ENCODE measurements around the gene LPXN.
"Not testable (repeated sequence)": the region's sequence is repeated elsewhere in the genome, so short reads cannot be mapped to it uniquely, and the experiment has no call there.

Gene LPXN

DNA sequence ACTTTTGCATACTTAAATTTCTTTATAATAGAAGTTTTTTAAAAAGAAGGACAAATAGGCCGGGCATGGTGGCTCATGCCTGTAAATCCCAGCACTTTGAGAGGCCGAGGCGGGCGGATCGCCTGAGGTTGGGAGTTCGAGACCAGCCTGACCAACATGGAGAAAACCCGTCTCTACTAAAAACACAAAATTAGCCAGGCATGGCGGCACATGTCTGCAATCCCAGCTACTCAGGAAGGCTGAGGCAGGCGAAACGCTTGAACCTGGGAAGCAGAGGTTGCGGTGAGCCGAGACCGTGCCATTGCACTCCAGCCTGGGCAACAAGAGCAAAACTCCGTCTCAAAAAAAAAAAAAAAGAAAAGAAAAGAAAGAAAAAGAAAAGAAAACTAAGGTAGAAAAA lies 2.8 kb downstream of the LPXN start:
- 100% methylated on average over 11 of the region's 14 CpGs for WGBS
- not testable (repeated sequence) for H2BK12ac ChIP-seq (ENCODE audit: low read length in 2 of 2); H4K8ac ChIP-seq (ENCODE audit: low read length); H3K14ac ChIP-seq (ENCODE audit: low read length in 2 of 2); H3K79me1 ChIP-seq (replicated peaks; ENCODE audit: low read length, poor library complexity, severe bottlenecking); H2BK5ac ChIP-seq (ENCODE audit: low read depth, low read length, poor library complexity, severe bottlenecking); DNase-seq; H4K91ac ChIP-seq (ENCODE audit: low read length); H3K4me1 ChIP-seq (ENCODE audit: control insufficient read depth, insufficient read depth, low read depth, low read length); H3K4ac ChIP-seq (ENCODE audit: low read depth in 1 of 2, low read length in 2 of 2); H3K27me3 ChIP-seq (ENCODE audit: control insufficient read depth in 1 of 2, insufficient read depth in 1 of 2, low read length in 2 of 2); H2BK15ac ChIP-seq (ENCODE audit: low read depth, poor library complexity, severe bottlenecking); H3K9me3 ChIP-seq (ENCODE audit: control insufficient read depth, low read length); H3K23ac ChIP-seq (ENCODE audit: low read length in 2 of 2); H3K4me2 ChIP-seq (ENCODE audit: low read length, poor library complexity, severe bottlenecking); H2AFZ ChIP-seq (ENCODE audit: low read depth, low read length); H3K27ac ChIP-seq (ENCODE audit: low read length, poor library complexity, severe bottlenecking); H3K18ac ChIP-seq (ENCODE audit: low read depth in 1 of 2, low read length in 2 of 2); H2AK5ac ChIP-seq (ENCODE audit: low read length, severe bottlenecking); H2BK120ac ChIP-seq (ENCODE audit: low read depth, low read length)
- H3K36me3 ChIP-seq (ENCODE audit: control insufficient read depth in 1 of 2, insufficient read depth in 2 of 2, low read depth in 1 of 2, low read length in 2 of 2), result peaks cover 8 to 26% of the 10 kb centered on the region in 2 experiments
- H3K9ac ChIP-seq (ENCODE audit: low read length), result peak overlapping the region; percentile 99
- H3K4me3 ChIP-seq (ENCODE audit: insufficient read depth in 1 of 2, low read depth in 1 of 2, low read length in 2 of 2), result peak overlapping the region in 1 of 2 experiments; percentile 66

DNA sequence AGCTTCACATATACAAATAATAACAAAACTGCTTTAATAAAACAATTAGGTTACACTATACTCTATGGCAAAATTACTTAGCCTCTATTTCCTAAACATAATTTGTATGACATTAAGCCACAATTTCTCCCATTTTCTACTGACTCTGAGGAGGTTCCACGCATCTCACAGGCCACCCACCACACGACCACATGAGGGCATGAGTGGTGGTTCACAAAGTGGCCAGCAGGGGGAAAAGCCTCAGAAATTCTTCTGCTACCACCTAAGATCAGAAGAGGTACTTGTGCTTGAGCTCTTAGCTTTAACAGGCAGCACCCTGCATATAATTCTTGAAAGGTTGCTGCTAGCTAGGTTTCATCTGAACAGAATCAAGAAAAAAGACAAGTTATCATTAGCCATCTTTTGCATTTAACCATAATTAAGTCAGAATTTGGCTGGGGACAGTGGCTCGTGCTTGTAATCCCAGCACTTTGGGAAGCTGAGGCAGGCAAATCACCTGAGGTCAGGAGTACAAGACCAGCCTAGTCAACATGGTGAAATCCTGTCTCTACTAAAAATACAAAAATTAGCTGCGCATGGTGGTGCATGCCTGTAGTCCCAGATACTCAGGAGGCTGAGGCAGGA lies 7.7 kb downstream of the LPXN start:
- Histone ChIP-seq H3K36me3 (ENCODE audit: control insufficient read depth in 1 of 2, insufficient read depth in 2 of 2, low read depth in 1 of 2, low read length in 2 of 2) (peaks cover 8 to 62% of the 10 kb centered on the region in 2 experiments), H3K14ac (ENCODE audit: low read length in 2 of 2) (no peak overlapping the region), H3K4ac (ENCODE audit: low read depth in 1 of 2, low read length in 2 of 2) (no peak overlapping the region), H3K27ac (ENCODE audit: low read length, poor library complexity, severe bottlenecking) (no peak overlapping the region), H3K9me3 (ENCODE audit: control insufficient read depth, low read length) (peaks cover 8% of the 10 kb centered on the region), H3K4me1 (ENCODE audit: control insufficient read depth, insufficient read depth, low read depth, low read length) (peaks cover 2% of the 10 kb centered on the region), H2BK15ac (ENCODE audit: low read depth, poor library complexity, severe bottlenecking) (no peak overlapping the region), H4K91ac (ENCODE audit: low read length) (no peak overlapping the region), H3K27me3 (ENCODE audit: control insufficient read depth in 1 of 2, insufficient read depth in 1 of 2, low read length in 2 of 2) (no peaks in the 10 kb centered on the region), H3K79me1 (replicated peaks; ENCODE audit: low read length, poor library complexity, severe bottlenecking) (peaks cover 11% of the 10 kb centered on the region), H2BK120ac (ENCODE audit: low read depth, low read length) (no peak overlapping the region), H3K23ac (ENCODE audit: low read length in 2 of 2) (no peak overlapping the region), H2AK5ac (ENCODE audit: low read length, severe bottlenecking) (no peak overlapping the region), H3K4me3 (ENCODE audit: insufficient read depth in 1 of 2, low read depth in 1 of 2, low read length in 2 of 2) (no peak overlapping the region), H2BK12ac (ENCODE audit: low read length in 2 of 2) (no peak overlapping the region), H3K9ac (ENCODE audit: low read length) (peak overlapping the region; percentile 45), H2BK5ac (ENCODE audit: low read depth, low read length, poor library complexity, severe bottlenecking) (no peak overlapping the region), H3K18ac (ENCODE audit: low read depth in 1 of 2, low read length in 2 of 2) (no peak overlapping the region), H4K8ac (ENCODE audit: low read length) (no peak overlapping the region), H2AFZ (ENCODE audit: low read depth, low read length) (no peak overlapping the region), H3K4me2 (ENCODE audit: low read length, poor library complexity, severe bottlenecking) (no peak overlapping the region)
- peak; percentile 77 for DNase-seq
- WGBS, result 53% methylated on average over 4 of the region's 4 CpGs

DNA sequence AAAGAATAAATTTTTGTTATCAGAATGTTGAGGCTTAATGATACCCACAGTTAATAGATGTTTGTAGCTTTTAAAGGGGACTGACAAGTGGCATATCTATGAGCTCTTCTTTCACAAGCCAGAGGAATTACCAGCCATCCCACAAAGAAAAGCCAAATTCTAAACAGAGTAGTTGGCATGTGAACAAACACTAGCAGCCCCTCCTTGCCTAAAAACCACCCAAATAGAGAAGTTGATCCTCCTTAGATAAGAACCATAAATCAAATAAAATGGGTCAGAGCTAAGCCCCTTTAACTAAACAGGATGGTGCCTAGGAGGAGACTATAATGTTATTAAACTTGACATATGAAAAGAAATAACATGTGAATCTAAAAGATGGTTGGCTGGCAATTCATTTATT lies 11.4 kb downstream of the LPXN start:
- Histone ChIP-seq H3K14ac (ENCODE audit: low read length in 2 of 2) (no peak overlapping the region), H3K27ac (ENCODE audit: low read length, poor library complexity, severe bottlenecking) (no peak overlapping the region), H3K4me3 (ENCODE audit: insufficient read depth in 1 of 2, low read depth in 1 of 2, low read length in 2 of 2) (no peak overlapping the region), H3K4me1 (ENCODE audit: control insufficient read depth, insufficient read depth, low read depth, low read length) (peaks cover 2% of the 10 kb centered on the region), H2AFZ (ENCODE audit: low read depth, low read length) (no peak overlapping the region), H3K9me3 (ENCODE audit: control insufficient read depth, low read length) (no peaks in the 10 kb centered on the region), H3K9ac (ENCODE audit: low read length) (peak overlapping the region; percentile 15), H2BK120ac (ENCODE audit: low read depth, low read length) (no peak overlapping the region), H4K8ac (ENCODE audit: low read length) (no peak overlapping the region), H3K18ac (ENCODE audit: low read depth in 1 of 2, low read length in 2 of 2) (no peak overlapping the region), H2BK15ac (ENCODE audit: low read depth, poor library complexity, severe bottlenecking) (no peak overlapping the region), H3K4ac (ENCODE audit: low read depth in 1 of 2, low read length in 2 of 2) (no peak overlapping the region), H3K36me3 (ENCODE audit: control insufficient read depth in 1 of 2, insufficient read depth in 2 of 2, low read depth in 1 of 2, low read length in 2 of 2) (peaks cover under 1 to 74% of the 10 kb centered on the region in 2 experiments), H2BK5ac (ENCODE audit: low read depth, low read length, poor library complexity, severe bottlenecking) (no peak overlapping the region), H3K79me1 (replicated peaks; ENCODE audit: low read length, poor library complexity, severe bottlenecking) (peaks cover 5% of the 10 kb centered on the region), H3K4me2 (ENCODE audit: low read length, poor library complexity, severe bottlenecking) (no peak overlapping the region), H2BK12ac (ENCODE audit: low read length in 2 of 2) (no peak overlapping the region), H2AK5ac (ENCODE audit: low read length, severe bottlenecking) (no peak overlapping the region), H3K27me3 (ENCODE audit: control insufficient read depth in 1 of 2, insufficient read depth in 1 of 2, low read length in 2 of 2) (no peaks in the 10 kb centered on the region), H4K91ac (ENCODE audit: low read length) (no peak overlapping the region), H3K23ac (ENCODE audit: low read length in 2 of 2) (no peak overlapping the region)
- no peak for DNase-seq

DNA sequence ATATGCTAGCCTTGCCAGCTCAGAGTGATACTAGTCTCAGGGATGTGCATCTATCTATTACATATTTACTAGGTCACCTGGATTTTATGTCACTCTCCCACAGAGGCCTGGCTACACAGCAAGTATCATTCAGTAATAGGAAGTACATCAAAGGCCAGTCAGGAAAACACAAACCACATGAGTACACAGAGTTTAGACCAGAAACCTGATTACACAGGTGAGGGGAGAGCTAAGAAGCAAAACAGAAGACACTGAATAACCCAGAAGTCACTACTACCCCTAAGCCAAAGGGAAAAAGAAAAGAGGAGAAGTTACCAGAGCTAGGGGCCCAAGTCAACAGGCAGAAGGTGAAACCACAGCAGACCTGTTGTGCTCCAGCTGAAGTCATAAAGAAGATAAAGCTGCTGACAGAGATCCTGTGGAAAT lies 13.3 kb downstream of the LPXN start:
- Histone ChIP-seq H3K27me3 (ENCODE audit: control insufficient read depth in 1 of 2, insufficient read depth in 1 of 2, low read length in 2 of 2) (no peaks in the 10 kb centered on the region), H3K4ac (ENCODE audit: low read depth in 1 of 2, low read length in 2 of 2) (no peak overlapping the region), H4K91ac (ENCODE audit: low read length) (no peak overlapping the region), H2BK120ac (ENCODE audit: low read depth, low read length) (no peak overlapping the region), H2BK15ac (ENCODE audit: low read depth, poor library complexity, severe bottlenecking) (no peak overlapping the region), H3K9me3 (ENCODE audit: control insufficient read depth, low read length) (no peaks in the 10 kb centered on the region), H3K23ac (ENCODE audit: low read length in 2 of 2) (no peak overlapping the region), H2BK12ac (ENCODE audit: low read length in 2 of 2) (no peak overlapping the region), H3K4me2 (ENCODE audit: low read length, poor library complexity, severe bottlenecking) (no peak overlapping the region), H3K36me3 (ENCODE audit: control insufficient read depth in 1 of 2, insufficient read depth in 2 of 2, low read depth in 1 of 2, low read length in 2 of 2) (peaks cover 0 to 73% of the 10 kb centered on the region in 2 experiments), H3K27ac (ENCODE audit: low read length, poor library complexity, severe bottlenecking) (peak overlapping the region; percentile 58), H2AK5ac (ENCODE audit: low read length, severe bottlenecking) (peak overlapping the region; percentile 22), H2AFZ (ENCODE audit: low read depth, low read length) (no peak overlapping the region), H3K4me3 (ENCODE audit: insufficient read depth in 1 of 2, low read depth in 1 of 2, low read length in 2 of 2) (no peak overlapping the region), H3K9ac (ENCODE audit: low read length) (peak overlapping the region; percentile 36), H3K14ac (ENCODE audit: low read length in 2 of 2) (no peak overlapping the region), H3K4me1 (ENCODE audit: control insufficient read depth, insufficient read depth, low read depth, low read length) (peaks cover 2% of the 10 kb centered on the region), H2BK5ac (ENCODE audit: low read depth, low read length, poor library complexity, severe bottlenecking) (no peak overlapping the region), H3K79me1 (replicated peaks; ENCODE audit: low read length, poor library complexity, severe bottlenecking) (peaks cover 5% of the 10 kb centered on the region), H3K18ac (ENCODE audit: low read depth in 1 of 2, low read length in 2 of 2) (no peak overlapping the region), H4K8ac (ENCODE audit: low read length) (no peak overlapping the region)
- DNase-seq, result no peak
